Measurements from ENCODE around the gene HCFC1R1.

The HCFC1R1 gene

DNA sequence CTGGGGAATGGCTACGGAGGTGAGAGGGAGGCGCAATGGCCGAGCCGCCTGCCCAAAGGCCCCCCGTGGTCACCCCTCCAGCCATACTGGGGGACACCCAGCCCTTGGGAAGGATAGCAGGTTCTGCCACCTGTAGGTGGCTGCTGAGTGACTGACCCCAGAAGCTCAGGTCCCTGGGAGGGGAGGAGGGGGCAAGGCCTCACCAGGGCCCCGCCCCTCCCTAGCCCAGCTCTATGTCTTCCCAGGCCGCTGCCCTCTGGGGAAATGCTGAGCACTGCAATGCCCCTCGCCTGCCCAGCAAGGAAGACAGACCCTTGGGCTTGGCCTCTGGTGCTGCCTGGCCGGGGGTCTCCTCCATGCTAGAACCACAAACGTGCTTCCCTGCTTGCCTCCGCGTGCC is 22.4 kb downstream of the HCFC1R1 start:
- TF ChIP-seq EZH2 (optimal IDR thresholded peaks at IDR 0.05; ENCODE audit: low read depth, low read length) (no peak), EZH2phosphoT487 (IDR thresholded peaks at IDR 0.05; ENCODE audit: low read length) (no peak)
- TF ChIP-seq, protein P1, sequence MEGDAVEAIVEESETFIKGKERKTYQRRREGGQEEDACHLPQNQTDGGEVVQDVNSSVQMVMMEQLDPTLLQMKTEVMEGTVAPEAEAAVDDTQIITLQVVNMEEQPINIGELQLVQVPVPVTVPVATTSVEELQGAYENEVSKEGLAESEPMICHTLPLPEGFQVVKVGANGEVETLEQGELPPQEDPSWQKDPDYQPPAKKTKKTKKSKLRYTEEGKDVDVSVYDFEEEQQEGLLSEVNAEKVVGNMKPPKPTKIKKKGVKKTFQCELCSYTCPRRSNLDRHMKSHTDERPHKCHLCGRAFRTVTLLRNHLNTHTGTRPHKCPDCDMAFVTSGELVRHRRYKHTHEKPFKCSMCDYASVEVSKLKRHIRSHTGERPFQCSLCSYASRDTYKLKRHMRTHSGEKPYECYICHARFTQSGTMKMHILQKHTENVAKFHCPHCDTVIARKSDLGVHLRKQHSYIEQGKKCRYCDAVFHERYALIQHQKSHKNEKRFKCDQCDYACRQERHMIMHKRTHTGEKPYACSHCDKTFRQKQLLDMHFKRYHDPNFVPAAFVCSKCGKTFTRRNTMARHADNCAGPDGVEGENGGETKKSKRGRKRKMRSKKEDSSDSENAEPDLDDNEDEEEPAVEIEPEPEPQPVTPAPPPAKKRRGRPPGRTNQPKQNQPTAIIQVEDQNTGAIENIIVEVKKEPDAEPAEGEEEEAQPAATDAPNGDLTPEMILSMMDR (IDR thresholded peaks at IDR 0.05; ENCODE audit: low read length) = no peak
- Histone ChIP-seq H3K27me3 (replicated peaks; ENCODE audit: insufficient read depth, low read length) (peaks cover 64% of the 10 kb centered on the region), H3K79me2 (ENCODE audit: low read length) (no peaks in the 10 kb centered on the region), H3F3A (ENCODE audit: insufficient read depth, low read length) (no peaks in the 10 kb centered on the region), H3K4me2 (ENCODE audit: low read depth, low read length) (no peak overlapping the region), H3K4me3 (ENCODE audit: low read length) (no peak overlapping the region), H3K4me1 (ENCODE audit: low read length) (no peaks in the 10 kb centered on the region), H3K9me2 (replicated peaks; ENCODE audit: insufficient read depth, low read length) (no peaks in the 10 kb centered on the region), H3K27ac (ENCODE audit: low read length) (no peak overlapping the region), H3K9ac (ENCODE audit: low read length) (no peak overlapping the region), H3K36me3 (replicated peaks; ENCODE audit: insufficient read depth, low read length) (no peaks in the 10 kb centered on the region), H3K9me3 (replicated peaks; ENCODE audit: insufficient read depth, low read length) (no peaks in the 10 kb centered on the region), H2AFZ (ENCODE audit: low read length) (no peak overlapping the region), H4K20me1 (ENCODE audit: insufficient read depth, low read length) (no peaks in the 10 kb centered on the region)
- no peak for DNase-seq

DNA sequence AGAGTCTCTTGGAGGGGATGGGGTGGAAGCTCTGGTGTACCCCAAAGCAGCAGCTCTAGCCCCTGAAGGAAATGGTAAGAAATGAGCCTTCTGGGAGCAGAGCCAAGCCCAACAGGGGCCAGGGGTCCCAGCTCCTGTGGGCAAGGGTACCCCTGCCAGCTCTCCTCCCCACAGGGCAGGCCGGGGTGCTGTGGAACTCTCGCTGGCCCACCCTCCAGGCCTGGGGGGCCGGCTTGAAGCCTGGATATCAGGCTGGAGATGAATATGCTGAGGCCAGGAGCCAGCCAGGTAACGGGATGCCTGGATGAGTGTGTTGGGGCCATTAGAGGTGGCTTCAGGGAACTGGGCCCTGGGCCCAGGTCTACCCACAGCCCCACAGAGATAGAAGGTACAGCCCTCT is 23.2 kb downstream of the HCFC1R1 start:
- H4K20me1 ChIP-seq (ENCODE audit: insufficient read depth, low read length) = no peaks in the 10 kb centered on the region
- peaks cover 72% of the 10 kb centered on the region for H3K27me3 ChIP-seq (replicated peaks; ENCODE audit: insufficient read depth, low read length)
- H3K4me1 ChIP-seq (ENCODE audit: low read length) = no peaks in the 10 kb centered on the region
- no peaks in the 10 kb centered on the region for H3K9me3 ChIP-seq (replicated peaks; ENCODE audit: insufficient read depth, low read length)
- no peaks in the 10 kb centered on the region for H3F3A ChIP-seq (ENCODE audit: insufficient read depth, low read length)
- no peak overlapping the region for H3K4me2 ChIP-seq (ENCODE audit: low read depth, low read length)
- H3K36me3 ChIP-seq (replicated peaks; ENCODE audit: insufficient read depth, low read length) = no peaks in the 10 kb centered on the region
- no peaks in the 10 kb centered on the region for H3K9me2 ChIP-seq (replicated peaks; ENCODE audit: insufficient read depth, low read length)
- no peak overlapping the region for H3K27ac ChIP-seq (ENCODE audit: low read length)
- H3K4me3 ChIP-seq (ENCODE audit: low read length) = no peak overlapping the region
- H2AFZ ChIP-seq (ENCODE audit: low read length) = no peak overlapping the region
- no peaks in the 10 kb centered on the region for H3K79me2 ChIP-seq (ENCODE audit: low read length)
- DNase-seq = no peak
- no peak overlapping the region for H3K9ac ChIP-seq (ENCODE audit: low read length)
- TF ChIP-seq, protein P1 (IDR thresholded peaks at IDR 0.05; ENCODE audit: low read length) = no peak

DNA sequence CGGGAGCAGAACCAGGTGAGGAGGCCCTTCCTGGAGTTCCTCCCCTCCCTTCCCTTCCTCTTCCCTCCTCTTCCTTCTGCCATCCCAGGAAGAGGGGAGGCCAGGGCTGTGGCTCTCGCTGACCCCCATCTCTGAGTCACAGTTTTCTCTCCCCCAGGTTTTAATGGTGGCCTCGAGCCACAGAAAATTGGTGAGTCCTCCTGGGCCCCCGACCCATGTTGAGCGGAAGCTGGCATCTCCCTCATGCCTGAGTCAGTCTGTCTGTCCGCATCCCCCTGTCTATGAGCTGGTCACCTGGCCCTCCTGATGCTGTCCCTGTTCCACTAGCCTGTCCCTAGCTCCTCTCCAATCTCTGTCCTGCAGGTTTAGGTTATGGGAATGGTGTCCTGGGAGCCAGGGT is 23.8 kb downstream of the HCFC1R1 start:
- TF ChIP-seq, protein P1 (IDR thresholded peaks at IDR 0.05; ENCODE audit: low read length) = no peak
- TF ChIP-seq EZH2 (optimal IDR thresholded peaks at IDR 0.05; ENCODE audit: low read depth, low read length) = no peak
- no peak for TF ChIP-seq EZH2phosphoT487 (IDR thresholded peaks at IDR 0.05; ENCODE audit: low read length)
- Histone ChIP-seq H3K9ac (ENCODE audit: low read length) (no peak overlapping the region), H3K9me3 (replicated peaks; ENCODE audit: insufficient read depth, low read length) (no peaks in the 10 kb centered on the region), H3K4me3 (ENCODE audit: low read length) (no peak overlapping the region), H3F3A (ENCODE audit: insufficient read depth, low read length) (no peaks in the 10 kb centered on the region), H3K36me3 (replicated peaks; ENCODE audit: insufficient read depth, low read length) (no peaks in the 10 kb centered on the region), H3K4me2 (ENCODE audit: low read depth, low read length) (no peak overlapping the region), H3K79me2 (ENCODE audit: low read length) (no peaks in the 10 kb centered on the region), H3K4me1 (ENCODE audit: low read length) (no peaks in the 10 kb centered on the region), H3K27me3 (replicated peaks; ENCODE audit: insufficient read depth, low read length) (peaks cover 78% of the 10 kb centered on the region), H3K9me2 (replicated peaks; ENCODE audit: insufficient read depth, low read length) (no peaks in the 10 kb centered on the region), H2AFZ (ENCODE audit: low read length) (no peak overlapping the region), H4K20me1 (ENCODE audit: insufficient read depth, low read length) (no peaks in the 10 kb centered on the region), H3K27ac (ENCODE audit: low read length) (no peak overlapping the region)
- DNase-seq = no peak
